ENCODE measurements around the gene CACUL1. TPM values are rescaled to one million over a fixed set of nuclear protein-coding genes. Genes with fewer than 3 reads are reported as not detected.

CACUL1 gene
- total RNA-seq, 1 donor from 2014 or later: 64.5 TPM

DNA sequence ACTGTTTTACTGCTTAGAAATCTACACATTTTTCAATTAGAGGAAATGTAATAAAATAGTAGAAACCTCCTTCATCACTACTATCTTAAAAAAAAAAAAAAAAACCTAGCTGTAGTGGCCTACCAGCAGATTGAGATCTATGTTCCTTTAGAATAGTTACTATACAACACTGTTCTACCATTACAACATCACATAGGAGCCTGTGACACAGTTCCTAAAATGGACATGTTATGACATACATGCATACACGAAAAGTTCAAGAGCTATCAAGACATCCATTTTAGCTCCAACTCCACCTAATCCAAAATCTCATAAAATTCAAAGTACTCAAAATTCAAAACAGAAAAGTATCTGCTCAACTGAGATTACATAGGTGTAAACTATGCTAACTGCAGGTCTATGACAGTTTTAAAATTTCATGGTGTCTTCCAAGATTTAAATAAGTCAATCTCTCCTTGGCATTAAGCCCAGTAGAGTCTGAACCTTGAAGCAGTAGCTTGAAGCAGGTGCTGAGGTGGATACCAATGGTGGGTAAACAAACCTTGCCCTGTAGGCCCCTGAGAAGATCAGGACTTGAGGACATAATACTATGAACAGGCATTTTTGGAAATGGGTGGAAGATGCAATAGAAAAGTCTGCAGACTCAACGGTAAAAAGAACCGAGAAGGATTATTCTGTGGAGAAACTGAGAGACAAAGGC lies 17.0 kb downstream of the CACUL1 start:
- Mint-ChIP-seq H3K27ac (ENCODE audit: unreplicated experiment) (no peak overlapping the region), H3K4me1 (ENCODE audit: low read depth, unreplicated experiment) (peaks cover 31% of the 10 kb centered on the region), H3K36me3 (ENCODE audit: unreplicated experiment) (no peaks in the 10 kb centered on the region), H3K4me3 (ENCODE audit: unreplicated experiment) (no peak overlapping the region), H3K27me3 (ENCODE audit: unreplicated experiment) (no peaks in the 10 kb centered on the region), H3K9me3 (ENCODE audit: unreplicated experiment) (no peaks in the 10 kb centered on the region)
- TF ChIP-seq, protein P1, sequence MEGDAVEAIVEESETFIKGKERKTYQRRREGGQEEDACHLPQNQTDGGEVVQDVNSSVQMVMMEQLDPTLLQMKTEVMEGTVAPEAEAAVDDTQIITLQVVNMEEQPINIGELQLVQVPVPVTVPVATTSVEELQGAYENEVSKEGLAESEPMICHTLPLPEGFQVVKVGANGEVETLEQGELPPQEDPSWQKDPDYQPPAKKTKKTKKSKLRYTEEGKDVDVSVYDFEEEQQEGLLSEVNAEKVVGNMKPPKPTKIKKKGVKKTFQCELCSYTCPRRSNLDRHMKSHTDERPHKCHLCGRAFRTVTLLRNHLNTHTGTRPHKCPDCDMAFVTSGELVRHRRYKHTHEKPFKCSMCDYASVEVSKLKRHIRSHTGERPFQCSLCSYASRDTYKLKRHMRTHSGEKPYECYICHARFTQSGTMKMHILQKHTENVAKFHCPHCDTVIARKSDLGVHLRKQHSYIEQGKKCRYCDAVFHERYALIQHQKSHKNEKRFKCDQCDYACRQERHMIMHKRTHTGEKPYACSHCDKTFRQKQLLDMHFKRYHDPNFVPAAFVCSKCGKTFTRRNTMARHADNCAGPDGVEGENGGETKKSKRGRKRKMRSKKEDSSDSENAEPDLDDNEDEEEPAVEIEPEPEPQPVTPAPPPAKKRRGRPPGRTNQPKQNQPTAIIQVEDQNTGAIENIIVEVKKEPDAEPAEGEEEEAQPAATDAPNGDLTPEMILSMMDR (IDR thresholded peaks at IDR 0.05; ENCODE audit: partially characterized antibody, unreplicated experiment): no peak
- DNase-seq: no peak

- H3K27ac Mint-ChIP-seq (ENCODE audit: unreplicated experiment): no peak overlapping the region
- H3K4me3 Mint-ChIP-seq (ENCODE audit: unreplicated experiment): no peak overlapping the region
- no peak for DNase-seq
- H3K27me3 Mint-ChIP-seq (ENCODE audit: unreplicated experiment): no peaks in the 10 kb centered on the region
- no peaks in the 10 kb centered on the region for H3K9me3 Mint-ChIP-seq (ENCODE audit: unreplicated experiment)
- no peaks in the 10 kb centered on the region for H3K36me3 Mint-ChIP-seq (ENCODE audit: unreplicated experiment)
- peaks cover 38% of the 10 kb centered on the region for H3K4me1 Mint-ChIP-seq (ENCODE audit: low read depth, unreplicated experiment)
- TF ChIP-seq, protein P1 (IDR thresholded peaks at IDR 0.05; ENCODE audit: partially characterized antibody, unreplicated experiment): no peak
Measured at GRCh38 chr10:118735294-118735693, 19.5 kb downstream of the CACUL1 start.

DNA sequence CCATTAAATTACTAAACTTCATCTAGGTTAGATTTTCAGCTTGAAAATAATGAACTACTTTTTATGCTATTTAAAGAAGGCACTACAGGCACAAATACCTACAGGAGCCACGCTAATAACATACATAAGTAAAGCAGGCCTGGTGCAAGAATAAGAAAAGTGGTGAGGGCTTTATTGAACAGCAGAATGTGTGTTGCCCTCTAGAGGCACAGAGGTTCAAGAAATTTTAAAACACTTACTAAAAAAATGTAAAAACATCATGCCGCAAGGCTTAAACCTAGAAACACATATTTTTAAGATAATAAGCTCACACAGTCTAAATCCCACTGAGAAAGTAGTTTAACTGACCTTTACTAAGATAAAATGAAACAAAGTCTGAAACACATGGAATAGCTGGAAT lies 20.3 kb downstream of the CACUL1 start:
- TF ChIP-seq, protein P1 (IDR thresholded peaks at IDR 0.05; ENCODE audit: partially characterized antibody, unreplicated experiment): no peak
- Mint-ChIP-seq H3K4me3 (ENCODE audit: unreplicated experiment) (no peak overlapping the region), H3K9me3 (ENCODE audit: unreplicated experiment) (no peaks in the 10 kb centered on the region), H3K36me3 (ENCODE audit: unreplicated experiment) (no peaks in the 10 kb centered on the region), H3K27me3 (ENCODE audit: unreplicated experiment) (no peaks in the 10 kb centered on the region), H3K27ac (ENCODE audit: unreplicated experiment) (no peak overlapping the region), H3K4me1 (ENCODE audit: low read depth, unreplicated experiment) (peaks cover 44% of the 10 kb centered on the region)
- no peak for DNase-seq

GRCh38 chr10:118732245-118733165 lies 22.3 kb downstream of the CACUL1 start:
- no peaks in the 10 kb centered on the region for H3K9me3 Mint-ChIP-seq (ENCODE audit: unreplicated experiment)
- H3K4me3 Mint-ChIP-seq (ENCODE audit: unreplicated experiment): no peak overlapping the region
- H3K4me1 Mint-ChIP-seq (ENCODE audit: low read depth, unreplicated experiment): peaks cover 50% of the 10 kb centered on the region
- TF ChIP-seq, protein P1 (IDR thresholded peaks at IDR 0.05; ENCODE audit: partially characterized antibody, unreplicated experiment): no peak
- H3K36me3 Mint-ChIP-seq (ENCODE audit: unreplicated experiment): no peaks in the 10 kb centered on the region
- no peak for DNase-seq
- peak overlapping the region; percentile 9 for H3K27ac Mint-ChIP-seq (ENCODE audit: unreplicated experiment)
- no peaks in the 10 kb centered on the region for H3K27me3 Mint-ChIP-seq (ENCODE audit: unreplicated experiment)

Data from glutamatergic neuron (in vitro differentiated cells).